ENCODE measurements around the gene RUNX3.

DNA sequence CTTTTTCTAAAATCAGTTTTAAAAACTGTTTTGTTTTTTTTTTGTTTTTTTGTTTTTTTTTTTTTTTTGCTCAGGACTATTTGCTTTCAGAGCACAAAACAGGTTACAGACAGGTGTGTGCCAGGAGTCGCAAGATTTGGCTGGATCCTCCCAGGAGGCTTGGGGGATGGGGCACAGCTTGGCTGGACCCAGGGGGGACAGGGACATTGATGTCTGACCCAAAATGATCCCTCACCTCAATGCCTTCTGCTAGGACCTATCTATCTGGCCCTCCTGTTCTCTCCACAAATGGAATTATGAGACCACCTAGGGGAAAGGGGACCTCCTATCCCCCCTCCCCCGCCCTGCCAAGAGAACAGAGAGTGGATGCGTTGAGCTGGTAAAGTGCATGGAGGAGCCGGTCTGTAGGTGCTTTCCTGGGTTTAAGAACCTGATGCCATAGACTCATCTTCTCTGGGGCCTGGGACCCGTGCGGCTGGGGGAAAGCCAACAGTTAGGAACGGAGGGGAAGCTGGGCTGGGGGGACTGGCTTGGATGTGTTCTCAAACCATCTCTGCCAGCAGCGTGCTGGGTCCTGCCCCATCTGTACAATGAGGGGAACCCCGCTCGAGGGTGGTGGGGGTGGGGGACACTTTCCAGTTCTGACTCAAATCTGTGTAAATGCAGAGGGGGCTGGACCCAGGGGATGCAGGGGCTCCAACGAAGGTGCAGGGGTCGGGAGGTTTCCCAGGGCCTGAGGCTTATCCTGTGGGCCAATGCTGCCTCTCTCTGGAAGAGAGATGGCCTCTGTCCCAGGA, 28.9 kb downstream of the RUNX3 start:
- TF ChIP-seq CTCF (IDR thresholded peaks at IDR 0.05 in 8 of 11, conservative IDR thresholded peaks at IDR 0.05 in 3 of 11) = no peak
- TF ChIP-seq POLR2A (IDR thresholded peaks at IDR 0.05) = no peak
